Nephron progenitor cell (in vitro differentiated cells): ENCODE results near the gene ANKRD11.
A peak's percentile ranks its signal among the peaks of the same experiment; 100 is the strongest.

Source experiments
- DNase-seq: peaks from one replicate; pipeline ENCODE4 v3.0.0; 2021
- H3K27ac Mint-ChIP-seq: 2 replicates; pipeline ENCODE4 v1.8.0; 2021; ENCODE audit warnings: mild to moderate bottlenecking, moderate library complexity, mixed read lengths
- H3K27me3 Mint-ChIP-seq: 2 replicates; pipeline ENCODE4 v1.8.0; 2021; ENCODE audit warnings: mild to moderate bottlenecking, low read depth, mixed read lengths; ENCODE audit not compliant: poor library complexity
- H3K36me3 Mint-ChIP-seq: 2 replicates; pipeline ENCODE4 v1.8.0; 2021; ENCODE audit warnings: low read depth, mixed read lengths
- H3K4me1 Mint-ChIP-seq: 2 replicates; pipeline ENCODE4 v1.8.0; 2021; ENCODE audit warnings: mixed read lengths
- H3K4me3 Mint-ChIP-seq: 2 replicates; pipeline ENCODE4 v1.8.0; 2021; ENCODE audit warnings: mild to moderate bottlenecking, moderate library complexity, mixed read lengths
- H3K9me3 Mint-ChIP-seq: 2 replicates; pipeline ENCODE4 v1.8.0; 2021; ENCODE audit warnings: mild to moderate bottlenecking, moderate library complexity, mixed read lengths
- TF ChIP-seq, protein P1 (sequence below): fragments of 200-600 bp; sonication (generic); IDR thresholded peaks from 2 replicates; pipeline ENCODE4 v1.5.0; 2021; ENCODE audit warnings: antibody characterized with exemption

ANKRD11 gene

DNA sequence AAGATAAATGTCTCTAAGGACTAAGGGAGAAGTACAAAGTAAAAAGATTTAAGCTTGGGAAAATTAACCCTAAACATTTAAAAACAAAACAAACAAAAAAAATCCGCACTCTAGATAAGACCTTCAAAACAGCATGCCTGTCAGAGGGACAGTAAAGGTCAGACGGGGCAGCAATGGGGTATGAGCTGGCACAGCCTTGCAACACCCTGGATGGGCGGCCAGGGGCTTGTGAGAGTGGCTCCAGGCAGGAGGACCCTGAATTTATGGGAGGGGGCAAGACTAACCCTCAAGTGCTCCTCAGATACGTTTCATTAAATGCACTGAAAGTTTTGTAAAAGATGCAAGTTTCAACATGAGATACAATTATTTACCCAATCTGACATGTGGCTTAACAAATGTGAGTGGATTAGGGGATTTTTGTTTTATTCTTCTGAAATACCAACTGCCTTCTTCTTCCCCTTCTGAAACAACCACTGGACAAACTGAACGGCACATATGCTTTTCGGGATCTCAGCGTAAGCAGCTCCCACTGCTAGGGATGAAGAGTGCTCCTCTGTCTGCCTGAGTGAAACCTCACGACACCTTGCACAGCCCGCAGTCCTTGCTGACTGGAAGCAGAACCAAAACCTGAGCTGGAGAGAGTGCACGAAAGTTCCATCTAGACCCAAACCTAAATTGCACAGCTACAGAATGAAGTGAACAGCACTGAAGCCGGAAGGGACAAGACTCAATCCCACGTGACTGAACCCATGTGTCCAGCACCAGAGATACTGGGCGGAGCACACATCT, 128.4 kb downstream of the ANKRD11 start:
- Mint-ChIP-seq H3K4me3 (no peak overlapping the region), H3K9me3 (no peaks in the 10 kb centered on the region), H3K27ac (peak overlapping the region; percentile 86), H3K36me3 (no peaks in the 10 kb centered on the region), H3K27me3 (peaks cover 2% of the 10 kb centered on the region), H3K4me1 (peaks cover 93% of the 10 kb centered on the region)
- TF ChIP-seq, protein P1, sequence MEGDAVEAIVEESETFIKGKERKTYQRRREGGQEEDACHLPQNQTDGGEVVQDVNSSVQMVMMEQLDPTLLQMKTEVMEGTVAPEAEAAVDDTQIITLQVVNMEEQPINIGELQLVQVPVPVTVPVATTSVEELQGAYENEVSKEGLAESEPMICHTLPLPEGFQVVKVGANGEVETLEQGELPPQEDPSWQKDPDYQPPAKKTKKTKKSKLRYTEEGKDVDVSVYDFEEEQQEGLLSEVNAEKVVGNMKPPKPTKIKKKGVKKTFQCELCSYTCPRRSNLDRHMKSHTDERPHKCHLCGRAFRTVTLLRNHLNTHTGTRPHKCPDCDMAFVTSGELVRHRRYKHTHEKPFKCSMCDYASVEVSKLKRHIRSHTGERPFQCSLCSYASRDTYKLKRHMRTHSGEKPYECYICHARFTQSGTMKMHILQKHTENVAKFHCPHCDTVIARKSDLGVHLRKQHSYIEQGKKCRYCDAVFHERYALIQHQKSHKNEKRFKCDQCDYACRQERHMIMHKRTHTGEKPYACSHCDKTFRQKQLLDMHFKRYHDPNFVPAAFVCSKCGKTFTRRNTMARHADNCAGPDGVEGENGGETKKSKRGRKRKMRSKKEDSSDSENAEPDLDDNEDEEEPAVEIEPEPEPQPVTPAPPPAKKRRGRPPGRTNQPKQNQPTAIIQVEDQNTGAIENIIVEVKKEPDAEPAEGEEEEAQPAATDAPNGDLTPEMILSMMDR = no peak
- DNase-seq = no peak

DNA sequence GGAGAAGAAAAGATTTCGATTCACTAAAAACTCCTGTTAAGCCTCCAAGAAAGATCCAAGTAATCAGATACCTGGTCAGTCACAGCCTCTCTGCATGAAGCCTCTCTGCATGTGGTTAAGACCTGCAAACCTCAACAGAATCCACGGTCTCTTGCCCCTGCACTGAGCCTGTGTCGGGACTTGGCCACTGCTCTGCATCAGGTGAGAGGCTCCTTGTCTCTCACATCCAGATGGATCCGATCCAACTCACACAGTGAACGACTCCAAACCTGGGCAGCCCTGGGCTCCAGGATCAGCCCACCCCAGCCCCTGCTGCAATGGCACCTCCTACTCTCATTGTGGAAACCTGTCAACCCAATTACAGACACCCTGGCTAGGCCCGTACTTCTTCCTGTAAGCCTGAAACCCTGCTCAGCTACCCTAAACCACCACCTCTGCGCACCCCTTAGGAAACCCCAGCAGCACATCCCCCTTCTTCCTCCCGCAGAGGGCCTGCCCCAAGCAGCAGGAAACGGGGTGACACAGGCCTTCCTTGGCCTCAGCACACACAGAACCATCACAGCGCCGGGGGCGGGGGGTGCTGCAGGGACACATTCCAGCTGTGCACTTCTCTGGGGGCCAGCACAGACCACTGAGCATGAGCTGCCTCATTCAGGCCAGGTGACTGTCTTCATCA, 129.5 kb downstream of the ANKRD11 start:
- no peak for DNase-seq
- no peaks in the 10 kb centered on the region for H3K36me3 Mint-ChIP-seq
- peaks cover 92% of the 10 kb centered on the region for H3K4me1 Mint-ChIP-seq
- H3K27me3 Mint-ChIP-seq = no peaks in the 10 kb centered on the region
- peak overlapping the region; percentile 80 for H3K27ac Mint-ChIP-seq
- no peaks in the 10 kb centered on the region for H3K9me3 Mint-ChIP-seq
- TF ChIP-seq, protein P1 = no peak
- no peak overlapping the region for H3K4me3 Mint-ChIP-seq

DNA sequence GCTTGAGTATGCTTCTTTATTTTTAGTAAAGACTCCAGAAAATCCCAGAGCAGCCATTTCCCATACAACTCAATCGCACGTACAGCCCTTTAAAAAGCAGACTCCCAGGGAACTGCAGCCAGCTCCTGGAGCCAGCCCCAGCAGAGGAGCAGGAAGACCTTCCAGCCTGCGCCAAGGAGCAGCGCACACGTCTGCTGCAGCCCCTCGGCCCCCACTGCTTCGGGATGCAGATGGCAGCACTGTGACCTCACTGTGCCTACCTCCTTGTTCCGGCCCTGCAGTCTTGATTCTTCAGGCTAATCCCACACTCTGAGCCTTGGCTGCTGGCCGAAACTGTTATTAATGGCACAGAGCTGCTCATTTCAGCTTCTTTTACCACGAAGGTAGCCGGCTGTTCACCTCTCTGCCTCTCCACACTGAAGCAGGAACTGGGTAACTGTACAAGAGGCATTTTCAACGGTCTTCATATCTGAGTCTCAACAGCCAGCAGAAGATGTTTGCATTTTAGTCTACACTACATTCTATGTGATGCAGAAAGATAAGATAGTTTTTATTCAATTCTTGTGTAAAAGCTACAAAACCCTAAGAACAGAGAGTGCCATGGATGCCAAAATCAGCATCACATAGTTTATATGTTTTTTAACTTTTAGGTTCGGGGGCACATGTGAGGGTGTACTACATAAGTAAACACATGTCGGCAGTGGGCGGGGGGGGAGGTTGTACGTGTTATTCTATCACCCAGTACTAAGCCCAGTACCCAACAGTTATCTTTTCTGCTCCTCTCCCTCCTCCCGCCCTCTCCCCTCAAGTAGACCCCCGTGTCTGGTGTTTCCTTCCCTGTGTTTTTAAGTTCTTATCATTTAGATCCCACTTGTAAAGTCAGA, 130.9 kb downstream of the ANKRD11 start:
- Mint-ChIP-seq H3K27me3 (no peaks in the 10 kb centered on the region), H3K27ac (peak overlapping the region; percentile 87), H3K36me3 (no peaks in the 10 kb centered on the region), H3K4me1 (peaks cover 89% of the 10 kb centered on the region), H3K4me3 (no peak overlapping the region), H3K9me3 (no peaks in the 10 kb centered on the region)
- TF ChIP-seq, protein P1 = no peak
- DNase-seq = no peak

DNA sequence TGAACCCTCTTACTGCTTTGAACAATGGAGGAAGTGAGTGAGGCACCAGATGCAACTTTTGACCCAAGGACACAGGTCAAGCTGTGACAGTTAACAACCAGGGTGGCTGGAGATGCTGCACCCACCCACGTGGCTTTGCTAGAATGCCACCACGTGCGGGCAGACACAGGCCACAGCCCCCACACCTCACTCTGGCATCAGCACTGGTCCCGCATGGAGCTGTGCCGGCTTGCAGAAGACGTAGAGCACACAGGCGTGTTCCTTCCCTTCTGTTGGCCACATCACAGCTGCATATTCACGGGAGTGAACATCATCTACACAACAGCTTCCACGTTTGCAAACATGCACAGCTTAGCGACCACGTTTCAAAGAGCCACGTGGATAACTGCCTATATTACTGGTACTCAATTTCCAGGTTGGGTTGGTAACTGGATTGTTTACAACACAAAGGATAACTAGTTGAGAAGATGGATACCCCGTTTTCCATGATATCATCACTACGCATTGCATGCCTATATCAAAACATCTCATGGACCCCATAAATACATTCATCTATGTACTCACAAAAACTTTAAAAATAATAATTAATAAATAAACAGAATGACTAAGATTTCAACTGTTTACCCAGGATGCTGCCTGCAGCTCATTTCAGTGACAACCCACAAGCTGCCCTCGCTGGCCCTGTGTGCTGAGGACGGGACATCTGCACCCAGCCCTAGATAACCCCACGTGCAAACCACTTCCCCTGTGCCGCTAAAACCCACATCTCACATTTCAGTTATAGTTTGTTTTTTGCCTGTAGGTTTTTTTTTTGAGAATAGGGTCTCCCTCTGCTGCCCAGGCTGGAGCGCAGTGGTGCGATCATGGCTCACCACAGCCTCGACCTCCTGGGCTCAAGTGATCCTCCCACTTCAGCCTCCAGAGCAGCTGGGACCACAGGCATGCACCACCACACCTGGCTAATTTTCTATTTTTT, 132.0 kb downstream of the ANKRD11 start:
- H3K9me3 Mint-ChIP-seq = no peaks in the 10 kb centered on the region
- no peak for DNase-seq
- peak overlapping the region; percentile 89 for H3K27ac Mint-ChIP-seq
- H3K4me1 Mint-ChIP-seq = peaks cover 88% of the 10 kb centered on the region
- no peaks in the 10 kb centered on the region for H3K27me3 Mint-ChIP-seq
- H3K36me3 Mint-ChIP-seq = no peaks in the 10 kb centered on the region
- no peak overlapping the region for H3K4me3 Mint-ChIP-seq
- TF ChIP-seq, protein P1 = no peak
